ENCODE measurements around the gene PLCB1.

Gene PLCB1

GRCh38 chr20:8505476-8506200 lies 373.6 kb downstream of the PLCB1 start:
- DNase-seq (ENCODE audit: low read depth in 2 of 2), result no peak

DNA sequence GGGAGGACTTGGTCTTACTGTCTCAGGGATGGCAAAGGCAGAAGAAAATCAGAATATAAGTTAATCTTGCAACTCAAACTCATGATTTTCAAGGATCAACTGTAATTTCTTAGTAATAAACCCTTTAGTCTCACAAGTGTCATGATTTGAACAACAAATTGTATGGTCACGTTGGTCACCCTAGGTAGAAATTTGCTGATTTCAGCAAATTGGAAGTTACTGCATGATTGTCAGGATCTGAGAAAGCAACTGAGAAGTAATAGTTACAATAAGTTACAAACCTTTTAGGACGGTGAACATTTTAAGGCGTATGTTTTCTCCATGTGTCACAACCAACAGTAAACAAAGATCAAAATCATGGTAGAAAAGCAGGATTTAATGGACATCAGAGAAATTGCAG lies 375.2 kb downstream of the PLCB1 start:
- no peak for DNase-seq (ENCODE audit: low read depth in 2 of 2)

DNA sequence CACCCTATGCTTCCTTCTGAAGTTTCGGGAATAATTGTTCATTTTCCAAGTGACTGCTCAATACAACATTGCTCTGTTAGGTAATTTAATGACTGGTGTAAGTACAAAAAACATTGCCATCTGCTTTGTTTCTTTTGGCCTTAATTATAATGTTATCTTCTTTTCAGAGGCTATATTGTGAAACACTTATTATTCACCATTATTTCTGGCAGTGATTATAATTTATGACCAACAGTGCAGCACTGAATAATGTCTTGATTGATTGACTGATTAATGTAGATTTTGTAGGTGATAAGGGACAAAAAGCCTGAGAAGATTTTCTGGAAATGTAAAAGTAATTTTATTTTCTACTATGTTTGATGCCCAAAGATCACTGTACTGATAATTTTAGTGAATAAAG lies 377.7 kb downstream of the PLCB1 start:
- DNase-seq (ENCODE audit: low read depth in 2 of 2), result no peak

GRCh38 chr20:8510808-8511207 lies 378.7 kb downstream of the PLCB1 start:
- DNase-seq (ENCODE audit: low read depth in 2 of 2), result no peak

DNA sequence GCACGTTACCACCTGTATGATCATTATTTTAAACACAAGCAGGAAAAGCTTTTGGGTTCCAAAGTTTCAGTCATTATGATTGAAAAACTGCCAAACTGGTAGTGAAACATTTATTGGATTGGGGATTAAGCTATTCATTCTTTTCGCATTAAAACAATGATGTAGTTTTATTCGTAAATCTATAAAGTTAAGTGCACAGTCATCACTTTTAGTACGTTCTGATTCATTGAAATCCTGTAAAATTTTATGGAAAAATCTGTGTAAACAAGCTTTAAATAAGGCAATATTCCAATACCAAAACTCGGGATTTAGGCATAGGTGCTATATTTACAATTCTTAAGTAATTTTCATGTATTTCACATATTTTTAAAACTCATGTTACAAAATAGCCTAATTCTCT lies 379.9 kb downstream of the PLCB1 start:
- no peak for DNase-seq (ENCODE audit: low read depth in 2 of 2)

GRCh38 chr20:8515810-8516435 lies 383.9 kb downstream of the PLCB1 start:
- no peak for DNase-seq (ENCODE audit: low read depth in 2 of 2)

DNA sequence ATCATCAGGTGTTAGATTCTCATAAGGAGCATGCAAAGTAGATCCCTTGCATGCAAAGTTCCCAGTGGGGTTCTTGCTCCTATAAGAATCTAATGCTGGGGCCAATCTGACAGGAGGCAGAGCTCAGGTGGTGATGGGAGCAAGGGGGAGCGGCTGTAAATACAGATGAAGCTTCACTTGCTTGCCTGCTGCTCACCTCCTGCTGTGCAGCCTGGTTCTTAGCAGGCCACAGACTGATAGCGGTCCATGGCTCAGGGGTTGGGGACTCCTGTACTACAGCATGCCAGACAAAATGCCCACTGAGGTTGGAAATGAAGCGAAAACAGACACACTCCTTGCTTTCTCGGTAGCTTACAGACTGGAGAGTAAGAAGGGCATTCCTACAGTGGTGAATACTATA lies 386.8 kb downstream of the PLCB1 start:
- no peak for DNase-seq (ENCODE audit: low read depth in 2 of 2)

DNA sequence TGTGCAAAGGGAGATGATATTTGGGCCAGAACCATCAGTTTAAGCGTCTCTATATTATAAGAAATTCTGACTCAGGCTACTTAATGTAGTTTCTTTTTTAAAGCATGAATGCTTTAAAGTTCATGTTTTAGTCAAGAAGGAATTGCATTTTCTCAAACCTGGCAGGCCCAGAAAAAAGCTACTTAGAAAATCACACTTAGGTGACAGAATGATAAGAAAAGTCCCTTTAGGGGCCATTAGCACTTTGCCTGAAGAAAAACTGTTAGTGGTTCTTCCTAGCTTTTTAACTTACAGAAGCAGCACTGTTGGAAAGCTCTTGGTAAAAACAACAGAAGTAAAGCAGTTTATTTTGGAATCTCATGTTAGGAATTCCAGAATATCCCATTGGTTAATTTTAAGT lies 387.8 kb downstream of the PLCB1 start:
- DNase-seq (ENCODE audit: low read depth in 2 of 2), result no peak

GRCh38 chr20:8522168-8522567 lies 390.1 kb downstream of the PLCB1 start:
- DNase-seq (ENCODE audit: low read depth in 2 of 2), result no peak

DNA sequence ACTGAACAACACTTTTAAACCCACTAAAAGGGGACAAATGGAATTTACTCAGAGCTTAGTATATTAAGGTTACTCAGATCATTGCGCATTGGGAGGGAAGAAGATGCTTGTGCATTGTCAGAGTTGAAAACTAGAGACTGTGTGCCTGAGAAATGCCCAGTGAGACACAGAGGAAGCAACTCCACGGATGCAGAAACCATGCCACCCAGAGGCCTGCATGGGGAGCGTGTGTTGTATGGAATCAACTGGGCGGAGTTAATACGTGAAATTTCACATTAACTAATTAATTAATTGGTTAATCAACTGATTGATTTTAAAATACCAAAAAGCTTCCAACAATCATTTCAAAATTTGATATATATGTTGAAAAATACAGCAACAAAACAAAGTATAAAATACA lies 391.6 kb downstream of the PLCB1 start:
- DNase-seq (ENCODE audit: low read depth in 2 of 2), result no peak

DNA sequence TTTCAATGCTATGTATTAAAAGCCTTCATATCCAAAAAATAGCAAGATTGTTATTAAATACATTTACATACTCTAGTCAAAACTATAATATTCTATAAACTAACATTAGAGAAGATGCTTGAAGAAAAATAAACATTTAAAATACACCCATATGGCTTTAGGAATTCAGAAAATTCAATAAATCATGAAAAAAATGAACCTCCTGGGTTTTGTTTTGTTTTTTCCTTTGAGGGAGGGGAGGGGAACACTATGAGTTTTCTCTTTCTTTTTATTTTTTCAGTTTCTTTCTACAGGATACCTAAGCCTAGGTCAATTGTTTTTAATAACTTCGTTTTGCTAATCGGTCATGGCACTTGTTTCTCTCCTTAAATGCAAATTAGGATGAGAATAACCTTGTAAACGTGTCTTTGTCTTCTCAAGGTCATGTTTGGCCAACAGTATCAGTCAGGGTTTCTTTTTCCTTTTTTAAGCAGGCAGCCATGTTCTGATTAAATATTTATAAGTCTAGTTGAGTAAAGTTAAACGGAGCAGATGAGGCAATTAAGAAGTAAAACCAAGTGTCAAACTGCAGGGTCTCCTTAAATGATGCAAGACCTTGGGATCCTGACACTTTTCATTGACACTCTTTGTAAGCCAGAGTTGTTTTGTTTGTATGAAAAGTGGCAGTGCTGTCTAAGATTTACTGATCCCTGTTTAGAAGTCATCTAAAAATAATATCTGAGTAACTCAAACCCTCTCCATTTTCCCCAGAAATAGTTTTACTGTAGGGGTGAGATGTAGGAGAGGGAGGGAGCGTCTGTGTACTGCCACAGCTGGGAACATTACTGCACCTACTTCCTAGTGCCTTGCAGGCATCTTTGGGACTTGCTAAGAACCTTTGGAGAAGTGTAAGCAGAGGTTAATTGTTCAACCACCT lies 392.3 kb downstream of the PLCB1 start:
- no peak for DNase-seq (ENCODE audit: low read depth in 2 of 2)

DNA sequence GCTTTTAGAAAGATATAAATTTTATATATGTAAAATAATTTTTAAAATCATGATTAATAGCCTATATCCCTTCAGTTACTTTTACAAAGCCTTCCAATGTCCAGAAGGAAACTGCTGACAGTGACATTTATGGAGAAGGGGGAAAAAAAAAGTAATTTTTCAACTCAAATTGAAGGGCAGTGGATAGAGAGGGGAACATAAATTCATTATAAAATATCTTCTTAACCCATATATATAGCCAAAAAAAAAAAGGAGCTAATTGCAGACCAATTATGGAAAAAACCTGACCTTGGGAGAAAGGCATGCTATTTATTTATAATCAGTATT lies 392.9 kb downstream of the PLCB1 start:
- DNase-seq (ENCODE audit: low read depth in 2 of 2), result no peak

GRCh38 chr20:8526610-8527009 lies 394.5 kb downstream of the PLCB1 start:
- DNase-seq (ENCODE audit: low read depth in 2 of 2), result no peak

DNA sequence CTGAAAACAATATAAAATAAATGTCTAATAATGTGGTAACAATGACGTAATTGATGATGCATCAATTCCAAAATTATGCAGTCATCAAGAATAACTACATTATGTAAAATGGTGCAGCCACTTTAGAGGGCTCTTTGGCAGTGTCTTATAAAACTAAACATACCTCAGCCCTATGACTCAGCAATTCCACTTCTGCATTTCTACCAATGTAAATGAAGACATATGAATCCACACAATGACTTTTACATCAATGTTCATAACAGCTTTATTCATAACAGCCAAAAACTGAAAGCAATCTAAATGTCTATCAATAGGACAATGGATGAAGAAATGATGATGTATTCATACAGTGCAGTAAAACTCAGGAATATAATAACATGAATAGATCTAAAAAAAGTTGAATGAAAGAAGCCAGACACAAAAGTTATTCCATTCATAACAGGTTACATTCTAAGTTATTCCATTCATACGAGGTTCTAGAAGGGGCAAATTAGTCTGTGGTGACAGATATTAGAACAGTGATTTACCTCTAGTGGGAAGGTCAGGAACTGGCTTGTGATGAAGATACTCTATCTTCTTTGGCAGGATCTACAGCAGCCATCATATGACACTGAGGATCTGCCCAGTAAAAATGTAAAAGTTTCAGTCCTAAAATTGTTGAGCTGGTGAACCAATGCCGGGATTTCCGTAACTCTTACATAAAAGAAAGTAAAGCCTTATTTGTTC lies 396.1 kb downstream of the PLCB1 start:
- DNase-seq (ENCODE audit: low read depth in 2 of 2), result no peak

DNA sequence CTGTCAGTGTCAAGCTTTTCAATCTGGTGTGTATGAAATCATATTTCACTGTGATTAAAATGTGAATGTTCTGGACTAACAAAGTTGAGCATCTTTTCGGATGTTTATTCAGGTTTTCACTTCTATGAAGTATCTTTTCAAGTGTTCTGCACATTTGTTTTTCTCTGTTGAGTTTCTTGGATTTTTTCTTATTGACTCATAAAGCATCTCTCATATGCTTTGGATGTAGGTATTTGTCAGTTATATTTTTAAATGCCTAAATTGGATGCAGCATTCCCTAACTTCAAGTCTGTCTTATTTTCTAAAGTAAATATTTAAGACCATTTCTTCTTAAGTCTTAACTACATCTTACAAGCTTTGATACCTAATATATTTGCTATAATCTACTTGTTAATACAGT lies 398.0 kb downstream of the PLCB1 start:
- no peak for DNase-seq (ENCODE audit: low read depth in 2 of 2)

GRCh38 chr20:8532169-8532568 lies 400.1 kb downstream of the PLCB1 start:
- no peak for DNase-seq (ENCODE audit: low read depth in 2 of 2)

DNA sequence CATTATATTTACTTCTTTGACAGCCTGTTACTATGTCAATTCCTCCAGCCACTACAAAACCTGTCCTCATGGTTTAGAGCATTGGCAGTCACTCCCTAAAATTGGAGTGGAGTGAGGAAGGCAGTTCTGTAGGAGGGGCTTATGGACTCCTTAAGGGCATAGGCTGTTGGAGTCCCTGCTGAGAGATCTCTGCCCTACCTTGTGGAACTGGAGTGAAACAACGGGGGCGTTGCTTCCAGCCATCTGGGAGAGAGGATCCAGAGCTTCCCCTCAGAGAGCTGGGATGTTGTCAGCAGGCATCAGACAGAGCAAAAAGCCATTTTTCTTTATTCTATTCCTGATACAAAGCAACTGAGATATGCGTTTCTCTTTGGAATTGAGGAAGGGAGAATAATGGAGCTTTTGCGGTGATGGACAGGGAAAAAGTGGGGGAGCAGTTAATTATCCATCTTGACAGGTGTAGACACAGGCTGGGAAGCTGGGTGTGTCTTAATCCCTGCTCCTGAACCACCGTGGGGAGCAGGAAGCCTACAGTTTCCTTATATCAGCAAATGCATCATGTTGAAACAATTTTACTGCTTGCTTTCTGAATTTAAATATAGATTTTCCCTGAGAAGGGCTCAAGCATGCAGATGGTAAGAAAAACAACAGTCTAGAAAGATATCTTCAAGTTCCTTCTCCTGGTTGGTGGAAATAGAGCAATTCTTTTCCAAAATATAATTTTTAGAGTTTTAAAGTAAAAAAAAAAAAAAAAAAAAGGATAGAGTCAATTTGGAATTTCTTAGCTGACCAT lies 402.5 kb downstream of the PLCB1 start:
- DNase-seq (ENCODE audit: low read depth in 2 of 2), result no peak

- no peak for DNase-seq (ENCODE audit: low read depth in 2 of 2)
Measured at GRCh38 chr20:8535403-8536261, 403.6 kb downstream of the PLCB1 start.

DNA sequence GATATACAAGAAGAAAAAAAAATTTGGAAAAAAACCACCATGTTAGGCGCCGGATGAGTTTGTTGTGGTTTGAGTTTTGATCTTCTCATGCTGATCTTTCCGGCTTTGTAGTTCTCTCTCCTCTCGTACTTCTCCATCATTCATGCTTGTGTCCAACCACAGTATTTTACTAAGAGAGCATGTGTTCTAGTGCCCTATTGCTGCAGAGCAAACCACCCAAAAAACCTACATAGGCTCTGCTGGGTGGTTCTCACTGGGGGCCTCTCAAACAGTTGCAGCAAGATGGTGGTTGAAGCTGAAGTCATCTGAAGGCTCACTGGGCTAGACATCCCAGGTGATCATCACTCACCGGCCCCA lies 404.2 kb downstream of the PLCB1 start:
- DNase-seq (ENCODE audit: low read depth in 2 of 2), result no peak

DNA sequence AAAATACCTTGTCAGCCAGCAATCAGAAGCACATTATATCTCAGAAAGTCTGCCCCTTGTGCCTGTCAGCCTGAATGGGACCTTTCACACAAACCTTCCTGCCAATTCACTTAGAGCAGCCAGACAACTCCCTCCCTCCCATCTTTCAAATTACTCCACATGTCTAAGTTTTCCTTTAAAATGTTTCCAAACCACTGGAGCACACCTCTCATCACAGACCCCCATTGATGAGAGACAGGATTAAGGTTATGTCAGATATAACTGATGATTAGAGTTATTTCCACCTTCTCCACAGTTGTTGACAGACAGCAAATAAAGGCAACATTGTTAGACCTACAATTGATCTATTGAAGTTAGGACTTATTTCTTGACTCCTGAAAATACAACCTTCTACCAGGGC lies 408.4 kb downstream of the PLCB1 start:
- no peak for DNase-seq (ENCODE audit: low read depth in 2 of 2)

DNA sequence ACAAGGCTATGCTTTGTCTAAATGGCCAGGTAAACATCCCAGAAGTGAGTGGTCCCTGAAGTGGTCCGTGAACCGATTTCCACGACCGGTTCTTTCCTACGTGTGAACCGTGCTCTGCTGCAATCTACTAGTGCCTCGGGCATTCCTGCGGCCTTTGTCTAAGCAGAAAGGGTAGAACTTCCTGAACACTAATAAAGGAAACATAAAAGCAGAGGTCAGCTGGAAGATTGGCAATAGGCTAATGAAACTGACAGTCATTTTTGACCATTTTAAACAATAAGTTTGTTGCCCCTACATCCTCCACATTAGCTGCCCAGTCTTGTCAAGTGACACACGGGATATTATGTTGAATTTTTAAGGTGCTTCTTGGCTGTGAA lies 410.0 kb downstream of the PLCB1 start:
- DNase-seq (ENCODE audit: low read depth in 2 of 2), result no peak
